Tongue (tissue), 2 donors: ENCODE measurements around the gene DUSP16. TPM values are rescaled to one million over a fixed set of nuclear protein-coding genes. Genes with fewer than 3 reads are reported as not detected.
"Not testable (repeated sequence)": the region's sequence is repeated elsewhere in the genome, so short reads cannot be mapped to it uniquely, and the experiment has no call there.

Experiments used
- DNase-seq: peaks from one replicate; pipeline ENCODE4 v3.0.0-alpha.2; 2015
- total RNA-seq: library from RNA; depleted of rRNA; stranded (reverse); fragments of >200 nt; gene quantifications from one replicate; pipeline ENCODE4 v1.2.3, GENCODE V29; 2014

The DUSP16 gene
- total RNA-seq, 1 donor from 2014 or later, result 30.1 TPM

GRCh38 chr12:12585115-12585863, 22.6 kb upstream of the DUSP16 start:
- no peak for DNase-seq

GRCh38 chr12:12583510-12584178, 21.0 kb upstream of the DUSP16 start:
- DNase-seq, result no peak

GRCh38 chr12:12582895-12583303, 20.2 kb upstream of the DUSP16 start:
- no peak for DNase-seq

- no peak for DNase-seq
Measured at GRCh38 chr12:12582193-12582881, 19.7 kb upstream of the DUSP16 start.

GRCh38 chr12:12580716-12581115, 18.1 kb upstream of the DUSP16 start:
- not testable (repeated sequence) for DNase-seq

GRCh38 chr12:12577786-12578185, 15.1 kb upstream of the DUSP16 start:
- no peak for DNase-seq

GRCh38 chr12:12572659-12573058, 10.0 kb upstream of the DUSP16 start:
- DNase-seq, result no peak

GRCh38 chr12:12565971-12566370, 3.3 kb upstream of the DUSP16 start:
- DNase-seq, result not testable (repeated sequence)

GRCh38 chr12:12564911-12565310, 2.2 kb upstream of the DUSP16 start:
- no peak for DNase-seq

- peak; percentile 37 for DNase-seq
Measured at GRCh38 chr12:12563290-12563928, 746 bp upstream of the DUSP16 start.

- peak; percentile 68 for DNase-seq
Measured at GRCh38 chr12:12562016-12562483, 613 bp downstream of the DUSP16 start.

- DNase-seq, result peak; percentile 70
Measured at GRCh38 chr12:12561371-12562015, 1.2 kb downstream of the DUSP16 start.

GRCh38 chr12:12560587-12561370, 1.9 kb downstream of the DUSP16 start:
- peak; percentile 80 for DNase-seq

GRCh38 chr12:12559719-12560296, 2.9 kb downstream of the DUSP16 start:
- no peak for DNase-seq

GRCh38 chr12:12558291-12558690, 4.4 kb downstream of the DUSP16 start:
- DNase-seq, result no peak

GRCh38 chr12:12557733-12558132, 4.9 kb downstream of the DUSP16 start:
- no peak for DNase-seq

- no peak for DNase-seq
Measured at GRCh38 chr12:12555656-12556055, 7.0 kb downstream of the DUSP16 start.

- DNase-seq, result no peak
Measured at GRCh38 chr12:12553208-12553785, 9.4 kb downstream of the DUSP16 start.

- no peak for DNase-seq
Measured at GRCh38 chr12:12551115-12551514, 11.5 kb downstream of the DUSP16 start.

GRCh38 chr12:12550277-12550676, 12.4 kb downstream of the DUSP16 start:
- no peak for DNase-seq
